Putamen (tissue), 1 donor: ENCODE data around the gene AMN.
"Not testable (repeated sequence)": the region's sequence is repeated elsewhere in the genome, so short reads cannot be mapped to it uniquely, and the experiment has no call there.

Experiments used
- DNase-seq: peaks from one replicate; pipeline ENCODE4 v3.0.0-alpha.2; 2016; ENCODE audit warnings: low spot score

Gene AMN

GRCh38 chr14:102913341-102914211 is 8.9 kb upstream of the AMN start:
- no peak for DNase-seq

DNA sequence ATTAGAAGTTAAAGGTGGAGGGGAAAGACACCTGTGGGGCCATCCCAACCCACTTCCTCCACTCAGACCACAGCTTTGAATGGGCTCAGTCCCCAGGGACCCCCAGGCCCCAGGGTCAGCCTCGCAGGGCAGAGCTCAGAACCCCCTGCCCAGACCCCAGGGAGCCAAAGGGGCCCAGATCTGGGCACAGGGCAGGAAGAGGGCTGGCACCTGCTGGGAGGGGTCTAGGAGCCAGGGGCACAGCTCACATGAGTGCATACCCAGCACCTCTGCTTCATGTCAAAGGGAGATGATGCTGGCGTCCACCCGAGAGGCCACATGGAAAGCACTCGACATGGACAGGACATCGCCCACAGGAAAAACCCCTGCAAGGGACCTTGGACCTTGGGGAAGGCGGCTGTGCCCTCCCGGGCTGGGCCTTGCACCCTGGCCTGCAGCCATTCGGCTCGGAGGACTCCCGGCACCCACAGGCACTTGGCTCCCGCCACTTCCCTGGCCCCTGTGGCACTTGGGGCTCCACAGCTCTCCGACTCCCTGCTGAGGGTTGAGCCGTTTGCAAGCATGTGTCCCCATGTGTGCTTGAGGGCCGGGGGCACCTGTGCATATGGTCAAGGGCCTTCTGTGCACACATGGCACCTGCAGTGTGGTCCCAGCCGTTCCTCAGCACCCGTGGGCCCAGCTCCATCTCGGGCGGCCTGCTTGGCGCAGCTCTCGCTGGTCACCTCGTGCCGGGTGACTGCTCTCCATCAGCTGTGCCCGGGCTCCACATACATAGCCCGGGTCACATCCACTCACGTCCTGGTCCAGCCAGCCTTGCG is 7.8 kb upstream of the AMN start:
- DNase-seq: no peak

GRCh38 chr14:102915292-102916110 is 7.0 kb upstream of the AMN start:
- no peak for DNase-seq

GRCh38 chr14:102916347-102917055 is 6.0 kb upstream of the AMN start:
- DNase-seq: no peak

GRCh38 chr14:102917056-102917385 is 5.4 kb upstream of the AMN start:
- DNase-seq: no peak

- no peak for DNase-seq
Measured at GRCh38 chr14:102917469-102918211, 4.8 kb upstream of the AMN start.

DNA sequence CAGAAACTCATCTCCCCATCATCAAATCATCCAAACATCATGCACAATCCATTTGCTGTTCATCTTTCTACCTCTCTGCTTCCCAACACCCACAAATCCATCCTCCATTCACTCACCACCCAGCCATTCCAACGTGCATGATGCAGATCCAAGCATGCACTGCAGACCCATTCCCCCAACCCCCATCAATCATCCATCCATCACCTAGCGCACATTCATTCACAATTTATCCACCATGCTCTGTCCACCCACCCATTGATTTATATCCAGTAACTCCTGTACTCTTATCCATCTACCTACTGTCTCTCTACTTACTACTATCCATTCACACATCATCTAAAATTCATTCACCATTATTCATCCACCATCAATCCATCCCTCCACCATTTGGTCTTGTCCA is 4.0 kb upstream of the AMN start:
- no peak for DNase-seq

DNA sequence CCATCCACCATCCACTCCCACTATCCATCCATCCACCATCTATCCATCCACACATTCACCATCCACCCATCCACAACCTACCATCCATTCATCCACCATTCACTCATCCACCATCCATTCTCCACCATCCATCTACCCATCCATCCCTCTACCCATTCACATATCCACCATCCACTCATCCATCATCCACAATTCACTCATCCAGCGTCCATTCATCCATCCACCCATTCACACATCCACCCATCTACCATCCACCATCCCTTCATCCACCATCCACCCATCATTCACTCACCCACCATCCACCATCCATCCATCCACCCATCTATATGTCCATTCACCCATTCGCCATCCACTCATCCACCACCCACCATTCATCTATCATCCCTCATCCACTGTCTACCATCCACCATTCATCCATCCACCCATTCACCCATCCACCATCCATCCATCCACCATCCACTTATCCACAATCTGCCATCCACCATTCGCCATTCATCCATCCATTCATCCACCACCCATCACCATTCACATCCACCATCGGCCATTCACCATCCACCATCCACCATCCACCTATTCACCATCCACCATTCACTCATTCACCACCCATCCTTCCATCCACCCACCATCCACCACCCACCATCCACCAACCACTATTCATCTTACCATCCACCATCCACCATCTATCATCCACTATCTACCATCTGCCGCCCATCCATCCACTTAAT is 2.0 kb upstream of the AMN start:
- no peak for DNase-seq

- DNase-seq: no peak
Measured at GRCh38 chr14:102920998-102921304, 1.5 kb upstream of the AMN start.

DNA sequence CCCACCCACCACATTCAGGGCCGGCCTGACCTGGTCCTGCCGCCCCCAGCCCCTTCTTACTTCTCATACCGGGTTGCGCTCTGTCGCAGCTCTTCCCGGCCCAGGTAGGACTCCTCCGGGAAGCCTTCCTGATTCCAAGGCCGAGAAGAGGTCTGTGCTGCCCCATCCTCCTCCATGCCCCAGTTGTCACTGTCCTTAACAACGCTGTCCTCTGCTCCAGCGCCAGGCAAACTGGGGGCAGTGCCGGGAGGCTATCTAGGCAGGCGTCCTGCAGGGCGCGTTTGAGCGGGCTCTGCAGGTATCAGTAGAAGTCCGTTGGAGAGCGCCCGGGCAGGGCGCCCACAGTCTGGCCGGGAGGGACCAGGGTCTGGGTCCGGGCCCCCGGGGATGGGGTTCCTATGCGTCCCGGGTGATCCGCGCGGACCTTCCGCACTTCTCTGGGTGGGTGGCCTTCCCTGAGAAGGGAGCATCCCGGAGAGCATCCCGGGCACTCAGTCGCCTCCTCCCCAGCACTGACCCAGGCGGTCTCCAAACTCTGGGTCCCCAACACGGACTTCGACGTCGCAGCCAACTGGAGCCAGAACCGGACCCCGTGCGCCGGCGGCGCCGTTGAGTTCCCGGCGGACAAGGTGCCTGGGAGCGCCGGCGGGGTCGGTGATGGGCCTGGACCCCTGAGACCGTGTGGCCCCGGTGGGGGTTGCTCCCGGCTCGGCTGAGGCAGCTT is 900 bp downstream of the AMN start:
- no peak for DNase-seq

DNA sequence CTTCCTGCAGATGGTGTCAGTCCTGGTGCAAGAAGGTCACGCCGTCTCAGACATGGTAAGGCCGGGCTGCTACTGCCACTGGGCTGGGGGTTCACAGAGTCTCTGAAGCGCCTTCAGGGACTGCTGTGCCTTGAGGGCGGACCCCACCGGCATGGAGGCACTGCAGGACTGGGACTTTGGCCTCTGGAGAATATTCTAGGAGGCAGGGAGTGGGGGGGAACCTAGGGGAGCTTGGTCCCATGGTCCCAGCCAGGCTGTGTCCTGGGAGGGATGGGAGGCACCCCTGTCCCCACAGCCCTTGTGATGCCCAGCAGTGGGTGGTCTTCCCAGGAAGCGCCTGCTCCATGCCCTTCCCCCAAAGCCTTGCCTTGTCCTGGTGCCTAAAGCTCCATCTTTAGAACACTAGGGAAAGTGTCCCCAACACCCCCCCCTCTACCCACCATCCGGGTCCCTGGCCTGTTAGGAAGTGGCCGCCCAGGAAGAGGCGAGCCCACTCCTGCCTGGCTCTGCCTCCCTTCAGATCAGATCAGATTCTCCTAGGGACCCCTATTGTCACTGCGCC is 1.5 kb downstream of the AMN start:
- no peak for DNase-seq

DNA sequence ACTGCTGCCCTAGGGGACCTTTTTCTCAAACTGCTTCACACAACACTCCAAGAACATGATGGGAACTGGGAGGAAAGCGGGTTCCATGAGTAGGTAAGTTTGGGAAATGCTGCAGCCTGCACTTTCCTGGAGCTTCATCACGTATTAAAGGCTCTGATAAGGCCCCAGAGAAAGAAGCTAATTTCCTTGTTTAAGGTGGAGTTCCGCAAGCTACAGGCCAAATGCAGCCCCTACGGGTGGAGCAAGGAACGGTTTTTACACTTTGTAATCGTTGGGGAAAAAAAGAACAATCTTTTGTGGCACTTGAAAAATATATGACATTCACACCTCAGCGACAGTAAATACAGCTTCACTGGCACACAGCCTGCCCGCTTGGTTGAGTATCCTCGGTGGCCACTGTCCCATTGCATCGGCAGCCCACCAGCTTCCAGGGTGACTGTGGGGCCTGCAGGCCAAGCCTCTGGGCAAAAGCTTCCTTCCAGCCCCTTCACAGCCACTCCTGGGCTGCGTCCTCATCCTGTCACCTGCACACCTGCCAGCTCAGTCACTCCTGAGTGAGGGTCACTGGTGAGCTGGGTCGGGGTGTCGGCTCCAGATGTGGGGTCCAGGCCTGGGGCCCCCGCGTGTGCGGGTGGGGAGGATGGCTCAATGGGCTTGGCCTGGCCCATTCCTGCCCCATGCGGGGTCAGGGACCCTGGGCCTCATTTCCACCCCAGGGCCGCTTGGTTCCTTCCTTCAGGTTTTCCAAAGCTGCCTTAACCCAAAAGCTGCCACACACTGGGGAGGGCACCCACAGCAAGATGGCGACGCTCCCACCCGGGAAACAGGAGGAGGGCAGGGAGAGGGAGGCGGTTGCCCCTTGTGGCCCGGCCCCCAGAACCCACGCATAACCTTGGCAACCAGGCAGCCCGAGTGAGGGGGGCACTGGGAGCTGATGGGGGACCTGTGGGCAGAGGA is 2.4 kb downstream of the AMN start:
- no peak for DNase-seq

DNA sequence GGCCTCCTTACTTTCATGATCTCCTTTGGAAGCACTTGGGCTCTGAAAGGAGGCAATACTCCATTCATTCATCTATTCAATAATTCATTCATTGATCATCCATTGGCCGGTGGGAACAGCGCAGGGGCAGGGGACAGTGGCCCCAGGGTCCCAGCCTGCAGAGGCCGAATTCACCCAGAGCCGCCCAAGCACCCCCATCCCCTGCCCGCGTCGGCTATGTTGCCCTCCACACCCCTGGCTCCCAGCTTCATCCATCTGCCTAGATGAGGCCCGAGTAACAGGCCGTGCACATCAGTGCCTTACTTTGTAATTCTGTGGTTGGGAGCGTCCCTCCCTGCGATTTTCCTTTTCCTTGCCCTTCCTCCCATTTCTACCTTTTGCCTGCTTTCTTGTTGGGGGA is 3.2 kb downstream of the AMN start:
- DNase-seq: no peak

- no peak for DNase-seq
Measured at GRCh38 chr14:102926104-102926503, 3.6 kb downstream of the AMN start.

GRCh38 chr14:102926840-102927239 is 4.4 kb downstream of the AMN start:
- not testable (repeated sequence) for DNase-seq

DNA sequence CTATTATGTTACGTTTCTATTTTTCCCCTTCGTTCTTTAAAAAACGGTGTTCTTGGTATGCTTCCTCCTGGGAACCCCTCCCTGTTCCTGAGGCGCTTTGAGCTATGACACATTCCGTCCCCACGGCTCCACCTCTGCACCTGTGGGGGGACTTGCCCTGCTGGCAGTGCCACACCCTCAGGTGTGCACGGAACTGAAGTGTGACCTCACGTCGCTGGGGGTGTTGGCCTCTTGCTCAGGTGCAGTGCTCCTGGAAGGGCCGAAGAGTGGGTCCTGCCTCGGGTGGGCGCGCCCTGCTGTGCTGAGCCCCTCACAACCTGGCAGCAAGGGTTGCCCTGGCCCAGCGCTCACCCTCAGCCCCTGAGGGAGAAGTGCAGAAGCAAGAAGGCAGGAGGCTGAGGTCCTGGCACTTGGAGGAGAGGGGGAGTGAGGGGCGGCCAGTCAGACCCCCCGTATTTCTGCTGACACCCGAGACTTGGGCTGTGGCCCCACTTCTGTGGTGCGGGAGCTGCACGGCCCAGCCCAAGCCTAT is 4.9 kb downstream of the AMN start:
- no peak for DNase-seq

- DNase-seq: no peak
Measured at GRCh38 chr14:102927878-102928411, 5.5 kb downstream of the AMN start.
